Measurements from ENCODE around the gene ZBTB7B.

GRCh38 chr1:155030243-155030795 is 27.7 kb downstream of the ZBTB7B start:
- TF ChIP-seq CTCF (IDR thresholded peaks at IDR 0.05; ENCODE audit: low read length) (no peak), EZH2 (IDR thresholded peaks at IDR 0.05; ENCODE audit: borderline replicate concordance, low read length) (no peak)
